Activated CD4-positive, alpha-beta T cell treated with anti-CD3 and anti-CD28 coated beads for 4 hours (primary cell): Measurements from ENCODE around the gene STAG3.

ENCODE experiments used
- DNase-seq, 2 donors: peaks; one replicate each; pipeline ENCODE4 v3.0.0-alpha.2; 2020

The STAG3 gene

GRCh38 chr7:100154651-100155491, 22.8 kb upstream of the STAG3 start:
- DNase-seq = no peak

GRCh38 chr7:100155553-100156317, 22.0 kb upstream of the STAG3 start:
- no peak for DNase-seq

- no peak for DNase-seq
Observed at GRCh38 chr7:100156331-100157068, 21.2 kb upstream of the STAG3 start.

GRCh38 chr7:100157069-100157333, 20.7 kb upstream of the STAG3 start:
- no peak for DNase-seq

GRCh38 chr7:100157334-100158228, 20.1 kb upstream of the STAG3 start:
- DNase-seq = no peak

- DNase-seq = peak; percentile 91
Observed at GRCh38 chr7:100158229-100159098, 19.3 kb upstream of the STAG3 start, which contains the start of gene TRAPPC14. TSS of gene TRAPPC14 (minus strand) at chr7:100158723. CDS start at chr7:100158499, 224 bp downstream.

GRCh38 chr7:100159099-100159623, 18.6 kb upstream of the STAG3 start:
- DNase-seq = no peak

- no peak for DNase-seq
Observed at GRCh38 chr7:100160067-100160466, 17.7 kb upstream of the STAG3 start.

- no peak for DNase-seq
Observed at GRCh38 chr7:100163006-100163531, 14.6 kb upstream of the STAG3 start.

- no peak for DNase-seq
Observed at GRCh38 chr7:100163871-100164270, 13.8 kb upstream of the STAG3 start.

- peak; percentile 25 to 41 for DNase-seq
Observed at GRCh38 chr7:100166317-100166940, 11.3 kb upstream of the STAG3 start.

GRCh38 chr7:100166970-100167911, 10.5 kb upstream of the STAG3 start:
- DNase-seq = no peak

GRCh38 chr7:100167912-100168323, 9.8 kb upstream of the STAG3 start:
- no peak for DNase-seq

- no peak for DNase-seq
Observed at GRCh38 chr7:100169147-100169850, 8.4 kb upstream of the STAG3 start.

GRCh38 chr7:100170101-100170897, 7.4 kb upstream of the STAG3 start:
- no peak for DNase-seq

- peak in 1 of 2 donors; percentile 30 for DNase-seq
Observed at GRCh38 chr7:100171087-100171681, 6.5 kb upstream of the STAG3 start.

GRCh38 chr7:100171840-100172239, 5.9 kb upstream of the STAG3 start:
- no peak for DNase-seq
